Ascending aorta (tissue), 2 donors: ENCODE results near the gene OR4D5. TPM values are rescaled to one million over a fixed set of nuclear protein-coding genes. Genes with fewer than 3 reads are reported as not detected.

Experiments
- DNase-seq, 2 donors: peaks; one replicate each; pipeline ENCODE4 v3.0.0-alpha.2; 2019; ENCODE audit warnings: low spot score in 2 of 2
- H3K27ac ChIP-seq, 2 donors: fragments of 200-600 bp; sonication (generic); one replicate each; pipeline ENCODE4 v1.5.1; 2016 to 2017; ENCODE audit warnings: mild to moderate bottlenecking in 1 of 2
- H3K27me3 ChIP-seq: fragments of 200-600 bp; sonication (generic); one replicate; pipeline ENCODE4 v1.5.1; 2017
- H3K36me3 ChIP-seq, 2 donors: fragments of 200-600 bp; sonication (generic); one replicate each; pipeline ENCODE4 v1.5.1; 2016
- H3K4me1 ChIP-seq, 2 donors: fragments of 200-600 bp; sonication (generic); one replicate each; pipeline ENCODE4 v1.5.1; 2016 to 2017; ENCODE audit warnings: mild to moderate bottlenecking in 1 of 2
- H3K4me3 ChIP-seq, 2 donors: fragments of 200-600 bp; sonication (generic); one replicate each; pipeline ENCODE4 v1.5.1; 2016 to 2017; ENCODE audit warnings: mild to moderate bottlenecking in 1 of 2
- H3K9me3 ChIP-seq, 2 donors: fragments of 200-600 bp; sonication (generic); one replicate each; pipeline ENCODE4 v1.5.1; 2016
- intact Hi-C: fragments of 100-400 bp; cut with DNase I; formaldehyde crosslinking; loops from one replicate; pipeline ENCODE4 v1.15.1; 2023
- total RNA-seq: library from RNA; depleted of rRNA; stranded (reverse); fragments of >200 nt; gene quantifications from one replicate; pipeline ENCODE4 v1.1.0, GENCODE V29; 2016
- TF ChIP-seq, protein P1 (sequence below), 3 experiments: fragments of 200-600 bp in 2 of 3; fragments of 450-650 bp in 1 of 3; sonication (generic) in 2 of 3; IDR thresholded peaks; one replicate each; pipeline ENCODE4 v1.5.1; 2016 to 2019; ENCODE audit warnings: antibody characterized with exemption in 3 of 3, mild to moderate bottlenecking in 1 of 3, moderate library complexity in 1 of 3

Gene OR4D5
- not detected for total RNA-seq

DNA sequence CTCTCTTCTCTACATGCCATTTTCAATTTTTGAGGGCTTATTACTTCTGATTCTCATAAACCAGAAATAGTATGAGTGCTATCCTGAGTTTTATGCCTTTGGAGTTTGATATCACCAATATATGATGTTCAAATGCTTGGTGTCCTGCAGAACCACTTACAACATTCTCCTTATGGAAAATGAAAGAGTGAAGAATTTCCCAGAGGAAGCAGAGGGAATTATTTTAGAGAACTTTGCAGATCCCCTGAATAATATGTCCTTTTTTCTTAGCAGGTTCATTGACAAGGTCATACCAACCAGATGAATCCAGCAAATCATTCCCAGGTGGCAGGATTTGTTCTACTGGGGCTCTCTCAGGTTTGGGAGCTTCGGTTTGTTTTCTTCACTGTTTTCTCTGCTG is at the start of gene OR4D5:
Gene OR4D5 (plus strand): TSS at position 301 of the 400 bp plus-strand sequence. CDS start 0 bp downstream, at position 301.
- Histone ChIP-seq H3K27me3 (no peaks in the 10 kb centered on the region), H3K4me1 (no peaks in the 10 kb centered on the region), H3K27ac (no peak within 1 kb of the TSS), H3K36me3 (no peaks in the 10 kb centered on the region), H3K4me3 (no peak within 1 kb of the TSS), H3K9me3 (no peaks in the 10 kb centered on the region)
- intact Hi-C loops = no loop called here
- TF ChIP-seq, protein P1, sequence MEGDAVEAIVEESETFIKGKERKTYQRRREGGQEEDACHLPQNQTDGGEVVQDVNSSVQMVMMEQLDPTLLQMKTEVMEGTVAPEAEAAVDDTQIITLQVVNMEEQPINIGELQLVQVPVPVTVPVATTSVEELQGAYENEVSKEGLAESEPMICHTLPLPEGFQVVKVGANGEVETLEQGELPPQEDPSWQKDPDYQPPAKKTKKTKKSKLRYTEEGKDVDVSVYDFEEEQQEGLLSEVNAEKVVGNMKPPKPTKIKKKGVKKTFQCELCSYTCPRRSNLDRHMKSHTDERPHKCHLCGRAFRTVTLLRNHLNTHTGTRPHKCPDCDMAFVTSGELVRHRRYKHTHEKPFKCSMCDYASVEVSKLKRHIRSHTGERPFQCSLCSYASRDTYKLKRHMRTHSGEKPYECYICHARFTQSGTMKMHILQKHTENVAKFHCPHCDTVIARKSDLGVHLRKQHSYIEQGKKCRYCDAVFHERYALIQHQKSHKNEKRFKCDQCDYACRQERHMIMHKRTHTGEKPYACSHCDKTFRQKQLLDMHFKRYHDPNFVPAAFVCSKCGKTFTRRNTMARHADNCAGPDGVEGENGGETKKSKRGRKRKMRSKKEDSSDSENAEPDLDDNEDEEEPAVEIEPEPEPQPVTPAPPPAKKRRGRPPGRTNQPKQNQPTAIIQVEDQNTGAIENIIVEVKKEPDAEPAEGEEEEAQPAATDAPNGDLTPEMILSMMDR (IDR thresholded peaks at IDR 0.05) = no peak
- DNase-seq = no peak

DNA sequence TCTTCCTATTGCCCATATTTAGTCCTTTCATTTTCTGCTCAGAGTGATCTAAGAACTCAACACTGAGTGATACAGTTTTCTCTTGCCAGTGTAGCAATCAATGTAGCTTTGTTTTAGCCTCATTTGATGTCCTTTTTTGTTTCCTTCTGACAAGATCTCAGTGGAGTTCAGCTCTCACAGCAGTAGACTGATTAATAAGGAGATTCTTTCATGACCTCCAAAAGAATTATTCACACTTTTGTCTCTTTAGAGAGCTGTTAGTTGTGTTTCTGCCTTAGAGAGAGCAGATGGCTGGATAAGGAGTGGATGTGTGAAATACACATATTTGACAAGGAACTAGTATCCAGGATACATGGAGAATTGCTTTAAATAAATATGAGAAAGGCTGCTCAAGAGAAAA is 47.4 kb upstream of the OR4D5 start:
- Histone ChIP-seq H3K27ac (no peak overlapping the region), H3K4me3 (no peak overlapping the region), H3K27me3 (no peaks in the 10 kb centered on the region), H3K9me3 (no peaks in the 10 kb centered on the region), H3K4me1 (no peaks in the 10 kb centered on the region), H3K36me3 (no peaks in the 10 kb centered on the region)
- TF ChIP-seq, protein P1 (IDR thresholded peaks at IDR 0.05) = no peak
- intact Hi-C loops = no loop called here
- DNase-seq = no peak

- no peaks in the 10 kb centered on the region for H3K9me3 ChIP-seq
- no peak overlapping the region for H3K4me3 ChIP-seq
- intact Hi-C loops = no loop called here
- no peaks in the 10 kb centered on the region for H3K4me1 ChIP-seq
- TF ChIP-seq, protein P1 (IDR thresholded peaks at IDR 0.05) = no peak
- H3K36me3 ChIP-seq = no peaks in the 10 kb centered on the region
- H3K27ac ChIP-seq = no peak overlapping the region
- no peaks in the 10 kb centered on the region for H3K27me3 ChIP-seq
- no peak for DNase-seq
Measured at GRCh38 chr11:123899792-123900191, 39.6 kb upstream of the OR4D5 start.

DNA sequence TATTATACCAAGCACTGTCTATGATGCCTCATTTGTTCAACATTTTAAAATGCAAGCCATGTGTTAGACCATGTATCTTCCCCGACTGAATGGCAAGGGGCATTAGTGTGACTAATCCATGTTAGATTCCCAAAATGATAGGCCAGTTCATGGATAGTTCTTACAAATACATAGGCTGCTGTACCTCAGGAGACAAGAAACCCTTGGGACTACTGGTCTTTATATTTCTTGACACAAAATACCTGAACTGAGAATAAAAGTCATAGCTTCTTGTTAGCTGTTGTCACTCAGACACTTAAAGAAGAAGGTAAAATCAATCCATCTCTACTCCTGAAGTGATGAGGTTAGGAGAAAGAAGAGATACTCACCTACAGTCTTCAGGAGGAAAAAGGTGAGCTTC is 37.5 kb upstream of the OR4D5 start, which contains the start of gene OR8D4:
Gene OR8D4 (plus strand): TSS at position 301 of the 400 bp plus-strand sequence. CDS start 4,265 bp downstream, outside the sequence.
- Histone ChIP-seq H3K9me3 (no peaks in the 10 kb centered on the region), H3K4me3 (no peak within 1 kb of the TSS), H3K27me3 (no peaks in the 10 kb centered on the region), H3K4me1 (no peaks in the 10 kb centered on the region), H3K36me3 (no peaks in the 10 kb centered on the region), H3K27ac (no peak within 1 kb of the TSS)
- TF ChIP-seq, protein P1 (IDR thresholded peaks at IDR 0.05) = no peak
- intact Hi-C loops = no loop called here
- DNase-seq = no peak

DNA sequence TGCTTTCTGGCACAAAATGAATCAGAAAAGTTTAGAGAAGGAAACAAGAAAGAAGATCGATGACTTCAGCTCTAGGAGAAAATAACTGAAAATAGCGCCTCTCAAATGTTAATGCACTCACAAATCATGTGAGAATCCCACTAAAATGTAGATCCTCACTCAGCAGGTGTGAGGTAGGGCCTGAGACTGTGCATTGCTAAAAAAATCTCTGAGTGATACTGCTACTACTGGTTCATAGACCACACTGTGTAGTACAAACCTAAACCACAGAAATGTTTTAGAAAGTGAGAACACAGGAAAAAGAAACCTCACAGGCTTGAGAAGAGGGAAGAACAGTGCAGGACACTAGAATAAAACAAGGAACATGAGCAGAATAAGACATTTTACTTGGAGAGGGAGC is 35.5 kb upstream of the OR4D5 start:
- no peak overlapping the region for H3K4me3 ChIP-seq
- H3K36me3 ChIP-seq = no peaks in the 10 kb centered on the region
- no peaks in the 10 kb centered on the region for H3K27me3 ChIP-seq
- no peaks in the 10 kb centered on the region for H3K4me1 ChIP-seq
- intact Hi-C loops = no loop called here
- H3K27ac ChIP-seq = no peak overlapping the region
- TF ChIP-seq, protein P1 (IDR thresholded peaks at IDR 0.05) = no peak
- no peaks in the 10 kb centered on the region for H3K9me3 ChIP-seq
- DNase-seq = no peak

- no peaks in the 10 kb centered on the region for H3K36me3 ChIP-seq
- no peaks in the 10 kb centered on the region for H3K9me3 ChIP-seq
- intact Hi-C loops = no loop called here
- no peaks in the 10 kb centered on the region for H3K4me1 ChIP-seq
- H3K27me3 ChIP-seq = no peaks in the 10 kb centered on the region
- TF ChIP-seq, protein P1 (IDR thresholded peaks at IDR 0.05) = no peak
- no peak overlapping the region for H3K4me3 ChIP-seq
- H3K27ac ChIP-seq = no peak overlapping the region
- DNase-seq = no peak
Measured at GRCh38 chr11:123904932-123905331, 34.5 kb upstream of the OR4D5 start.
